ENCODE data around the gene HEYL. TPM values are rescaled to one million over a fixed set of nuclear protein-coding genes. Genes with fewer than 3 reads are reported as not detected.

HEYL gene
- total and polyA plus RNA-seq, 2 of the 8 experiments (the other 6 are each of a cell fraction or from before 2014, with no cell fraction given), result 1.8 to 3.1 TPM

- no peak overlapping the region for H3K27ac ChIP-seq (ENCODE audit: low read depth, low read length)
- no peak overlapping the region for H3K14ac ChIP-seq (ENCODE audit: insufficient read length)
- no peak for FAIRE-seq
- no peak overlapping the region for H3K4ac ChIP-seq (replicated peaks; ENCODE audit: insufficient read length, low read depth, low read length)
- peak overlapping the region in 1 of 4 experiments; percentile 13; a peak in 1 of 7 replicates for H3K9ac ChIP-seq (replicated peaks in 1 of 4; ENCODE audit: extremely low read depth in 1 of 4, low read depth in 3 of 4, low read length in 3 of 4)
- no peak overlapping the region for H3K23ac ChIP-seq (ENCODE audit: insufficient read length)
- peaks cover 0 to 13% (median 8%) of the 10 kb centered on the region in 4 experiments; a peak in 6 of 7 replicates for H3K27me3 ChIP-seq (replicated peaks in 1 of 4; ENCODE audit: control insufficient read depth in 3 of 4, extremely low read depth in 1 of 4, insufficient read depth in 3 of 4, low read length in 3 of 4)
- no peaks in the 10 kb centered on the region for H3K36me3 ChIP-seq (ENCODE audit: control insufficient read depth in 2 of 4, insufficient read depth in 4 of 4, low read length in 3 of 4)
- DNase-seq (ENCODE audit: low read depth in 1 of 2, low spot score in 2 of 2), result peak; percentile 58 to 97
- H2AK5ac ChIP-seq (ENCODE audit: low read depth, low read length), result no peak overlapping the region
- H2BK20ac ChIP-seq (ENCODE audit: low read length), result no peak overlapping the region
- H3K79me1 ChIP-seq (ENCODE audit: low read depth, low read length), result no peaks in the 10 kb centered on the region
- H3K4me2 ChIP-seq (ENCODE audit: insufficient read depth in 1 of 2, low read depth in 2 of 2, low read length in 2 of 2), result peak overlapping the region; percentile 73 to 77
- no peaks in the 10 kb centered on the region for H3K9me3 ChIP-seq (ENCODE audit: insufficient read depth in 2 of 2, low read depth in 1 of 2, low read length in 1 of 2)
- ChIA-PET CTCF (ENCODE audit: partially characterized antibody) (interaction anchor here (0.6 to 25.8 kb wide), 31 partner anchors 8 to 1708 kb away, joined by 3 to 469 read pairs (median 5); partner anchors contain the start of genes HEYL, NT5C1A, PABPC4 and PPIE), POLR2A (ENCODE audit: partially characterized antibody) (interaction anchor here (0.6 to 2.3 kb wide), 10 partner anchors 11 to 430 kb away, joined by 3 to 6 read pairs (median 3); partner anchors contain the start of genes CAP1, HEYL, PABPC4 and PPIE)
- no peaks in the 10 kb centered on the region for H3K79me2 ChIP-seq (ENCODE audit: control insufficient read depth in 1 of 2, insufficient read depth in 2 of 2, low read length in 2 of 2)
- H4K20me1 ChIP-seq (replicated peaks in 1 of 2; ENCODE audit: control insufficient read depth in 1 of 2, insufficient read depth in 2 of 2, low read length in 2 of 2), result no peaks in the 10 kb centered on the region
- H3K18ac ChIP-seq (ENCODE audit: extremely low read depth, low read length), result peak overlapping the region; percentile 95
- H3K23me2 ChIP-seq (ENCODE audit: low read depth, low read length), result peaks cover 4% of the 10 kb centered on the region; the same call in 1 of the 2 replicates
- H4K91ac ChIP-seq (replicated peaks; ENCODE audit: insufficient read length, low read length), result no peak overlapping the region
- H4K8ac ChIP-seq (ENCODE audit: extremely low read depth, insufficient read depth, low read length), result peak overlapping the region; percentile 60
- H3K56ac ChIP-seq (replicated peaks; ENCODE audit: insufficient read length, low read depth, low read length), result no peak overlapping the region
- peak overlapping the region; percentile 81 for H2AFZ ChIP-seq (ENCODE audit: low read length)
- no peak overlapping the region for H2BK120ac ChIP-seq (replicated peaks; ENCODE audit: low read depth, low read length)
- no peak overlapping the region for H4K5ac ChIP-seq (ENCODE audit: insufficient read length, low read depth, low read length)
- H2BK15ac ChIP-seq (ENCODE audit: low read length), result peak overlapping the region; percentile 40; the same call in 1 of the 2 replicates
- no peak overlapping the region; the same call in 1 of the 2 replicates for H2BK5ac ChIP-seq (ENCODE audit: low read depth, low read length)
- peaks cover 0 to 5% (median 0%) of the 10 kb centered on the region in 4 experiments; a peak in 2 of 7 replicates for H3K4me1 ChIP-seq (replicated peaks in 1 of 4; ENCODE audit: control insufficient read depth in 3 of 4, insufficient read depth in 4 of 4, low read length in 3 of 4)
- peak overlapping the region; percentile 12; the same call in 1 of the 2 replicates for H2BK12ac ChIP-seq (ENCODE audit: low read depth, low read length)
- H3K4me3 ChIP-seq (ENCODE audit: extremely low read depth in 1 of 4, insufficient read depth in 2 of 4, low read depth in 3 of 4, low read length in 4 of 4), result peak overlapping the region; percentile 59 to 71 (median 60)
- 6% methylated on average over 34 of the region's 42 CpGs; no CpG with 5 or more reads in 1 of the 2 experiments for WGBS, 2 experiments (ENCODE audit: extremely low coverage in 1 of 2, insufficient coverage in 1 of 2, insufficient read length in 1 of 2, insufficient replicate concordance in 2 of 2, low coverage in 1 of 2, low lambda C conversion rate in 2 of 2, missing lambda C conversion rate in 1 of 2)
- TF ChIP-seq PHF8 (conservative IDR thresholded peaks at IDR 0.05; ENCODE audit: low read depth, low read length) (0 out of 2 replicates have a peak, but pooled peaks have one; percentile 38), CHD1 (IDR thresholded peaks at IDR 0.05; ENCODE audit: low read depth, low read length) (no peak), SP2 (IDR thresholded peaks at IDR 0.05; ENCODE audit: low read length) (no peak), SIX5 (IDR thresholded peaks at IDR 0.05; ENCODE audit: low read depth, low read length) (no peak), ZNF274 (IDR thresholded peaks at IDR 0.05; ENCODE audit: borderline replicate concordance, extremely low read depth, low read length) (no peak), KDM1A (IDR thresholded peaks at IDR 0.05; ENCODE audit: borderline replicate concordance, low read length) (no peak), POLR2A (IDR thresholded peaks at IDR 0.05; ENCODE audit: control extremely low read depth in 1 of 2, low read depth in 2 of 2, low read length in 2 of 2) (no peak), ASH2L (IDR thresholded peaks at IDR 0.05; ENCODE audit: low read length) (no peak), CREB1 (IDR thresholded peaks at IDR 0.05) (peak; percentile 53), POLR2AphosphoS5 (IDR thresholded peaks at IDR 0.05; ENCODE audit: low read depth, low read length) (no peak), CEBPB (IDR thresholded peaks at IDR 0.05; ENCODE audit: low read depth, low read length) (no peak), JUND (IDR thresholded peaks at IDR 0.05; ENCODE audit: low read length) (no peak), SIRT6 (IDR thresholded peaks at IDR 0.05; ENCODE audit: low read length) (no peak)
- TF ChIP-seq, protein P1, sequence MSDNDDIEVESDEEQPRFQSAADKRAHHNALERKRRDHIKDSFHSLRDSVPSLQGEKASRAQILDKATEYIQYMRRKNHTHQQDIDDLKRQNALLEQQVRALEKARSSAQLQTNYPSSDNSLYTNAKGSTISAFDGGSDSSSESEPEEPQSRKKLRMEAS (IDR thresholded peaks at IDR 0.05), result no peak; the same call in 1 of the 2 replicates
Observed at GRCh38 chr1:39609618-39610331, 29.7 kb downstream of the HEYL start.
